Retinal pigment epithelial cell (primary cell): ENCODE measurements around the gene KAT6B.

Experiments used
- DNase-seq: peaks from one replicate; pipeline ENCODE4 v3.0.0-alpha.2; 2010; ENCODE audit warnings: low read depth
- H3K4me3 ChIP-seq: 2 replicates; pipeline ENCODE4 v1.5.1; 2011; ENCODE audit warnings: mild to moderate bottlenecking, low read length, control low read depth, moderate library complexity
- TF ChIP-seq, protein P1 (sequence below): conservative IDR thresholded peaks from 2 replicates; pipeline ENCODE4 v1.5.1; 2011; ENCODE audit warnings: low read depth, low read length, control low read depth, inconsistent platforms

Gene KAT6B

GRCh38 chr10:75061709-75062505, 235.5 kb downstream of the KAT6B start:
- no peak for DNase-seq
- H3K4me3 ChIP-seq: no peak overlapping the region
- TF ChIP-seq, protein P1, sequence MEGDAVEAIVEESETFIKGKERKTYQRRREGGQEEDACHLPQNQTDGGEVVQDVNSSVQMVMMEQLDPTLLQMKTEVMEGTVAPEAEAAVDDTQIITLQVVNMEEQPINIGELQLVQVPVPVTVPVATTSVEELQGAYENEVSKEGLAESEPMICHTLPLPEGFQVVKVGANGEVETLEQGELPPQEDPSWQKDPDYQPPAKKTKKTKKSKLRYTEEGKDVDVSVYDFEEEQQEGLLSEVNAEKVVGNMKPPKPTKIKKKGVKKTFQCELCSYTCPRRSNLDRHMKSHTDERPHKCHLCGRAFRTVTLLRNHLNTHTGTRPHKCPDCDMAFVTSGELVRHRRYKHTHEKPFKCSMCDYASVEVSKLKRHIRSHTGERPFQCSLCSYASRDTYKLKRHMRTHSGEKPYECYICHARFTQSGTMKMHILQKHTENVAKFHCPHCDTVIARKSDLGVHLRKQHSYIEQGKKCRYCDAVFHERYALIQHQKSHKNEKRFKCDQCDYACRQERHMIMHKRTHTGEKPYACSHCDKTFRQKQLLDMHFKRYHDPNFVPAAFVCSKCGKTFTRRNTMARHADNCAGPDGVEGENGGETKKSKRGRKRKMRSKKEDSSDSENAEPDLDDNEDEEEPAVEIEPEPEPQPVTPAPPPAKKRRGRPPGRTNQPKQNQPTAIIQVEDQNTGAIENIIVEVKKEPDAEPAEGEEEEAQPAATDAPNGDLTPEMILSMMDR: no peak

DNA sequence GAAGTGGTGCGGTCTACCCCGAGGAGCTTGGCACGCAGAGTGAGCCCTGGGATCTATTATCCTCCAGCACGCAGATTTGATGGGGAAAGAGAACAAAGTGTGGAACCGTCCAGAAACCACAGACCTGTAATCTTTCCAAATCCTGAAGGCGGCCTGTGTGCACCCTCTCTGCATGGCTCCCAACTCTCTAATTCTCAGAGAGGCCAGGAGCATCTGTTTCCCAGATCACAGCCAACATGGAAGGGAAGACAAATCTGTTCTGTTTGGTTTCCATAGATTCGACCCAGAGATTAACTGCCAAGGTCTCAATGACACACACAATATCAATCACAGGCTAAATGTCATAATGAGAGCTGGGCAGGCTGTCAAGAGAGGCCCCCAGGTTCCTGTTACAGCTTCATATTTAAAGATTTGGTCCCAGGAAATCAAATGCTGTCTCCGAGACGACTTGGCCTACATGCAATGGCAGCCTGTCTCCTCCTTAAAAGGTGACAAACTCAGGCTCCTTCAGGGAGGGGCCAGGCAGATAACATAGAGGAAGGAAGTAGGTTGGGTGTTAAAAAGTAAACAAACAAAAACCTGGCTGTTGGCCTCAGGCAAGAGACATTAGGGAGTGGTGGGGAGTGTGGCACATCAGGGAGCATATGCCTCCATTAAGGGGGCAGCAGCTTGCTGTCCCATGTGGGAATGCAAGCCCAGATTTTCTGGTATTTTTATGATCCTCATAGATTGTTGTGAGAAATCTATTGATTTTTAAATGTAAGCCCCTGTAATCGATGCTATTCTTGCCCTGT, 236.3 kb downstream of the KAT6B start:
- TF ChIP-seq, protein P1: no peak
- no peak overlapping the region for H3K4me3 ChIP-seq
- DNase-seq: no peak

DNA sequence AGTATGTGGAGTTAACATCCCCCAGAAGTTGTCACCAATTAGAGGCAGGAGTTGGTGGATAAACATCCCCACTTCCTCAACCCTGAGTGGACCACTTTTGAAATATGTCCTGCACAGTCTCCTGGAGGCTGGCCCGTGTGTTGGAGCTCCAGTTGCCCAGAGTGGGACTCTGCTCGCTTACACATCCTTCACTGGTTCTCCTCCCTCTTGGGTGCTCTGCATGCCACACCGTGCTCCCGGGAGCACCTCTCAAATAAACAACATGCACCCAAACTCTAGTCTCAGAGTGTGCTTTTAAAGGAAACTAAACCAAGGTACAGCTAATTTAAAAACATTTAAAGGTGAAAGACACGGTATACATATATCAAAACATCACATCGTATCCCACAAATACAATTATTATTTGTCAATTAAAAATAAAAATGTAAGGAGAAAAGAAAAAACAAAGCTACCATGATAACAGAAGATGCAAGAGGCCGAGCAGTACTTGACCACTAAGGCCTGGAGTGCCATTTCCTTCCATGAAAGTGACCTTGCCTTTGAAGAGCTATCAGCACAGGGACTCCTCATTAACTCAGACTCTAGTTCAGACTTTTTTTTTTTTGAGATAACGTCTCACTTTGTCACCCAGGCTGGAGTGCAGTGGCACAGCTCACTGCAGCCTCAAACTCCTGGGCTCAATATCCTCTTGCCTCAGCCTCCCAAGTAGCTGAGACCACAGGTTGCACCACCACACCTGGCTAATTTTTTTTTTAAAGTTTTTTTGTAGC, 237.2 kb downstream of the KAT6B start:
- no peak overlapping the region for H3K4me3 ChIP-seq
- TF ChIP-seq, protein P1: no peak
- DNase-seq: no peak

- TF ChIP-seq, protein P1: no peak
- H3K4me3 ChIP-seq: no peak overlapping the region
- no peak for DNase-seq
These were observed 238.7 kb downstream of the KAT6B start for GRCh38 chr10:75065076-75065475.

GRCh38 chr10:75066271-75066670, 239.9 kb downstream of the KAT6B start:
- TF ChIP-seq, protein P1: no peak
- no peak for DNase-seq
- H3K4me3 ChIP-seq: no peak overlapping the region

DNA sequence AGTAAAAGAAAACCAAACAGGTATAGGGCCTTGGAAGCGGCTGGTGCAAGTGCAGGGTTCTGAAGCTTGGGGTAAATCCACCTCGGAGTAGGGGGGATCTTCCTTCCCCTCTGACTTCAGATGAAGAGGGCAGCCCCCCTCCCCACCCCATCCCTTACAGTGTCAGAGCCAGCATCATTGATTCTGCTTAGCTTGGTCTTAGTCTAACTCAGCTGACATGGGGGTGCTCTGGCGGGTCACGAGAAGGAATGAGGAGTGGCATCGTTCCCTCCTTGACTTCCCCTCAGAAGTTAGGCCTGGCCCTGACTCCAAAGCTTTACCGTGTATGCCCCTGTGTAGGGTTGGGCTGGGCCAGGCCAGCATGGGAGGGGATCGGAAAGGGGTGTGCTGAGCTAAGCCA, 240.9 kb downstream of the KAT6B start:
- no peak for DNase-seq
- TF ChIP-seq, protein P1: no peak

More for the DNA sequence above, 240.9 kb downstream of the KAT6B start:
- no peak overlapping the region for H3K4me3 ChIP-seq
